Bronchial epithelial cell (primary cell): ENCODE results near the gene TSPEAR. TPM values are rescaled to one million over a fixed set of nuclear protein-coding genes. Genes with fewer than 3 reads are reported as not detected.

Source experiments
- DNase-seq: peaks from one replicate; pipeline ENCODE4 v3.0.0-alpha.2; 2010; ENCODE audit warnings: low read depth
- FAIRE-seq: peaks from 2 replicates; lab custom pipeline; 2011; peaks lifted over from hg19 to GRCh38; lab: Jason Lieb, UNC
- H3K27me3 ChIP-seq: 2 replicates; pipeline ENCODE4 v1.5.1; 2011; ENCODE audit warnings: low read length; ENCODE audit not compliant: control insufficient read depth, insufficient read depth
- H3K36me3 ChIP-seq: 2 replicates; pipeline ENCODE4 v1.5.1; 2011; ENCODE audit warnings: low read length; ENCODE audit not compliant: control insufficient read depth, insufficient read depth
- H3K4me3 ChIP-seq: 2 replicates; pipeline ENCODE4 v1.5.1; 2011; ENCODE audit warnings: mild to moderate bottlenecking, low read depth, low read length, control low read depth
- CTCF ChIP-seq: IDR thresholded peaks from 2 replicates; pipeline ENCODE4 v1.5.1; 2011; ENCODE audit warnings: mild to moderate bottlenecking, moderate library complexity, low read length, control low read depth, inconsistent platforms; ENCODE audit not compliant: insufficient read depth, severe bottlenecking
- total RNA-seq: library from RNA; depleted of rRNA; stranded (reverse); fragments of >200 nt; gene quantifications from 2 replicates; pipeline ENCODE4 v1.2.1, GENCODE V29; 2014

TSPEAR gene
- total RNA-seq, 1 donor from 2014 or later, result not detected

- Histone ChIP-seq H3K4me3 (no peak overlapping the region), H3K36me3 (no peaks in the 10 kb centered on the region), H3K27me3 (no peaks in the 10 kb centered on the region)
- no peak for TF ChIP-seq CTCF
- DNase-seq (no peak), FAIRE-seq (no peak)
Measured at GRCh38 chr21:44557491-44558328, 153.7 kb downstream of the TSPEAR start.

- Histone ChIP-seq H3K36me3 (no peaks in the 10 kb centered on the region), H3K4me3 (no peak overlapping the region), H3K27me3 (no peaks in the 10 kb centered on the region)
- DNase-seq, result no peak
- no peak for FAIRE-seq
- TF ChIP-seq CTCF, result no peak
Measured at GRCh38 chr21:44556879-44557278, 154.5 kb downstream of the TSPEAR start.

GRCh38 chr21:44555200-44555875 is 156.0 kb downstream of the TSPEAR start:
- Histone ChIP-seq H3K4me3 (no peak overlapping the region), H3K27me3 (no peaks in the 10 kb centered on the region)

GRCh38 chr21:44552681-44553080 is 158.7 kb downstream of the TSPEAR start:
- DNase-seq (no peak), FAIRE-seq (no peak)
- no peaks in the 10 kb centered on the region for H3K27me3 ChIP-seq
- no peak overlapping the region for H3K4me3 ChIP-seq
- no peak for TF ChIP-seq CTCF
- no peaks in the 10 kb centered on the region for H3K36me3 ChIP-seq

More at GRCh38 chr21:44555200-44555875, 156.0 kb downstream of the TSPEAR start:
- FAIRE-seq, result no peak
- no peak for DNase-seq
- TF ChIP-seq CTCF, result no peak
- no peaks in the 10 kb centered on the region for H3K36me3 ChIP-seq

GRCh38 chr21:44552136-44552535 is 159.2 kb downstream of the TSPEAR start:
- no peak for FAIRE-seq
- no peak for TF ChIP-seq CTCF
- H3K27me3 ChIP-seq, result no peaks in the 10 kb centered on the region
- no peaks in the 10 kb centered on the region for H3K36me3 ChIP-seq
- no peak overlapping the region for H3K4me3 ChIP-seq
- no peak for DNase-seq
